Measurements from ENCODE around the gene ACADVL.

DNA sequence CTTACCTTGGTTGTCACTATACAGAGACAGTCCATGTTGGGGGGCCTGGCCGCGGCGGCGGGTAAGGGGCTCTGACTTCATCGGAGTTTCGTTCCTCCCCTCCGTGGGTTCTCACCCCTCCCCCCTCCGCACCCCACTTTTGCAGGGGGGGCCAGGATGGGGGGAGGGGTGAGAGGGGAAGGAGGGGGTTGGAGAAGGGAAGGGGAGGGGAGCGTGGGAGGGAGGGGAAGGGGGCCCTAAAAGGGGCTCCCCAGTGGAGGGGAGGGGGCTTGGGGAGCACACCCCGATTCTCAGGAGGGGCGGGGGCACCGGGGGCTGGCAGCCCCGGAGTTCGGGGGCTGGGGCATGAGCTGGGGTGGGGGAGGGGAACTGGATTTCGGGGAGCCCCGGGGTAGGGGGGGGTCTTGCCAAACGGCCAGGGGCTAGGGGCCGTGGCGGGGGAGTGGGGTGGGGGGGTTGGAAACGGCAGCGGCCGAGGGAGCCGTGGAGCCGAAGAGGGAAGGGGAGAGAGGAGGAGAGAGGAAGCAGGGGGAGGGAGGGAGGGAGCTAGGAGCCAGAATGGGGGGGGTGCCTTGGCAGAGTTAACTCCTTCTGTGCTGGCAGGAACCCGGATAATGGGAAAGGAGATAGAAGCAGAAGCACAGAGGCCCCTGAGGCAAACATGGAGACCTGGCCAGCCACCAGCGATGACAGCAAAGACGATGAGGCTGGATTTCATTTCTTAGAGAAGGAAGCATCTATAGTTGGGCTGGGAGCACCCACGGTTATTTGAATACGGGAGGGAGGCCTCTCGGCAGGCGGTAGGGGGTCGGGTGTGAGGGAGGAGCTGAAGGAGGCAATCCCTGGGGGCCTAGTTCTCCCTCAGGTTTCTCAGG, 2.4 kb upstream of the ACADVL start:
- TF ChIP-seq, protein P1, sequence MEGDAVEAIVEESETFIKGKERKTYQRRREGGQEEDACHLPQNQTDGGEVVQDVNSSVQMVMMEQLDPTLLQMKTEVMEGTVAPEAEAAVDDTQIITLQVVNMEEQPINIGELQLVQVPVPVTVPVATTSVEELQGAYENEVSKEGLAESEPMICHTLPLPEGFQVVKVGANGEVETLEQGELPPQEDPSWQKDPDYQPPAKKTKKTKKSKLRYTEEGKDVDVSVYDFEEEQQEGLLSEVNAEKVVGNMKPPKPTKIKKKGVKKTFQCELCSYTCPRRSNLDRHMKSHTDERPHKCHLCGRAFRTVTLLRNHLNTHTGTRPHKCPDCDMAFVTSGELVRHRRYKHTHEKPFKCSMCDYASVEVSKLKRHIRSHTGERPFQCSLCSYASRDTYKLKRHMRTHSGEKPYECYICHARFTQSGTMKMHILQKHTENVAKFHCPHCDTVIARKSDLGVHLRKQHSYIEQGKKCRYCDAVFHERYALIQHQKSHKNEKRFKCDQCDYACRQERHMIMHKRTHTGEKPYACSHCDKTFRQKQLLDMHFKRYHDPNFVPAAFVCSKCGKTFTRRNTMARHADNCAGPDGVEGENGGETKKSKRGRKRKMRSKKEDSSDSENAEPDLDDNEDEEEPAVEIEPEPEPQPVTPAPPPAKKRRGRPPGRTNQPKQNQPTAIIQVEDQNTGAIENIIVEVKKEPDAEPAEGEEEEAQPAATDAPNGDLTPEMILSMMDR (IDR thresholded peaks at IDR 0.05) = no peak
- no peak for TF ChIP-seq POLR2A (IDR thresholded peaks at IDR 0.05)

Data from sigmoid colon (tissue), 3 donors.